Natural killer cell (primary cell): Measurements from ENCODE around the gene CLEC4A. TPM values are rescaled to one million over a fixed set of nuclear protein-coding genes. Genes with fewer than 3 reads are reported as not detected.
A peak's percentile ranks its signal among the peaks of the same experiment; 100 is the strongest.
"Not testable (repeated sequence)": the region's sequence is repeated elsewhere in the genome, so short reads cannot be mapped to it uniquely, and the experiment has no call there.

ENCODE experiments used
- ATAC-seq, 3 donors: fragments of 150-1000 bp in 2 of 3; fragments of 200-7000 bp in 1 of 3; cut with Tn5 transposase; 1 replicate in 1 of 3; 2 replicates in 2 of 3; pipeline ENCODE4 v1.10.0; 2021; ENCODE audit warnings: mild to moderate bottlenecking in 2 of 3, moderate library complexity in 2 of 3
- DNase-seq, 2 donors: peaks; one replicate each; pipeline versions ENCODE4 v3.0.0 to v3.0.0-alpha.2; 2013 to 2021; ENCODE audit warnings: mixed read lengths in 1 of 2
- H3K27ac ChIP-seq: one replicate; pipeline ENCODE4 v1.5.1; 2013; ENCODE audit warnings: mild to moderate bottlenecking, low read length
- H3K27me3 ChIP-seq: one replicate; pipeline ENCODE4 v1.6.1; 2013; ENCODE audit warnings: low read length; ENCODE audit not compliant: control insufficient read depth, insufficient read depth
- H3K36me3 ChIP-seq: one replicate; pipeline ENCODE4 v1.6.1; 2013; ENCODE audit warnings: low read length; ENCODE audit not compliant: control insufficient read depth, insufficient read depth
- H3K4me1 ChIP-seq: one replicate; pipeline ENCODE4 v1.6.1; 2013; ENCODE audit warnings: low read length; ENCODE audit not compliant: control insufficient read depth, insufficient read depth
- H3K4me3 ChIP-seq: one replicate; pipeline ENCODE4 v1.5.1; 2013; ENCODE audit warnings: low read length
- H3K9me3 ChIP-seq: one replicate; pipeline ENCODE4 v1.6.1; 2013; ENCODE audit warnings: low read length; ENCODE audit not compliant: control insufficient read depth, insufficient read depth
- H3K27ac Mint-ChIP-seq, 2 donors: one replicate each; pipeline ENCODE4 v1.8.0; 2022; ENCODE audit warnings: mild to moderate bottlenecking in 2 of 2, mixed read lengths in 2 of 2, moderate library complexity in 1 of 2
- H3K27me3 Mint-ChIP-seq, 2 donors: one replicate each; pipeline ENCODE4 v1.8.0; 2022; ENCODE audit warnings: low read depth in 2 of 2, mixed read lengths in 2 of 2
- H3K36me3 Mint-ChIP-seq: one replicate; pipeline ENCODE4 v1.8.0; 2022; ENCODE audit warnings: mixed read lengths
- H3K4me1 Mint-ChIP-seq, 2 donors: one replicate each; pipeline ENCODE4 v1.8.0; 2022; ENCODE audit warnings: mixed read lengths in 2 of 2
- H3K4me3 Mint-ChIP-seq: one replicate; pipeline ENCODE4 v1.8.0; 2022; ENCODE audit warnings: mild to moderate bottlenecking, moderate library complexity, mixed read lengths
- H3K9me3 Mint-ChIP-seq, 2 donors: one replicate each; pipeline ENCODE4 v1.8.0; 2022; ENCODE audit warnings: mixed read lengths in 2 of 2
- WGBS: methylation state at CpG from one replicate; pipeline ENCODE4 v1.1.7; 2013; ENCODE audit warnings: missing lambda C conversion rate; ENCODE audit not compliant: insufficient coverage; 5-methylcytosine and 5-hydroxymethylcytosine counted together
- intact Hi-C: fragments of 100-400 bp; cut with micrococcal nuclease; formaldehyde crosslinking; loops from one replicate; pipeline ENCODE4 v1.14.2; 2022
- total RNA-seq, 4 donors: library from RNA; stranded (reverse); fragments of 120-200 nt in 1 of 4; gene quantifications; one replicate each; pipeline versions ENCODE4 v1.2.3 to v1.2.4, GENCODE V29; 2013 to 2022
- TF ChIP-seq, protein P1 (sequence below): fragments of 200-600 bp; IDR thresholded peaks from one replicate; pipeline ENCODE4 v1.8.0; 2022; ENCODE audit warnings: antibody characterized with exemption

Gene CLEC4A
- total RNA-seq, 3 donors from 2014 or later (not counting 1 experiment from before 2014, with no cell fraction given) = 1.6 to 6.9 (median 1.7) TPM

DNA sequence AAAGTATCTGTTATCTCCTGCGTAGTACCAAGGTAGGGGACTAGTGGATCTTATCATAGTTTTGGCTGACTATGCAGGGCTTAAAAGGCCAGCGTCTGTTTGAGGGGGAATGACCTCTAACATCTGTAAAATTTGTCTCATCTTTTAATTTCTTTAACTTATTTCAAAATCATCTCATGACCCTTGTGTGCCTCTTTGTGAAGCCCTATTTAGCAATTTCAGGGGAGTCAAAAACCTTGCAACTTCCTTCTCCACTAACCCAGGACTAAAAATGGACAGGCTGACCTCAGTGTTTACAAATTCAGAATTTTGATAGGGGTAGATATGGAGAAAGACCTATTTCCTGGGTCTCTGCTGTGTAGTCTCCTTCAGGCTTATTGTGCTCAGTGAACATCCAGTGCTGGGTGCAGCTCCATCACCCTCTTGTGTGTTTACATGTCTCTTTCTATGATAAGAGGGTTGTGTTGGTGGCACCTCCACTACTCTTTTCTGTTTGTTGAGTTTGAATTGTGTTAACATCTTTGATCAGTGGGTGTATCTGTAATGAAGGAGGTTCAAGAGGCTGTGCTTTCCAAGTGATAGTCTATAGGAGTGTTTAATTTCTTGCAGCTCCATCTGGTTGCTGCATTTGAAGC is 27.0 kb upstream of the CLEC4A start:
- no peaks in the 10 kb centered on the region for H3K9me3 Mint-ChIP-seq
- peaks cover 3 to 5% of the 10 kb centered on the region in 2 donors for H3K4me1 Mint-ChIP-seq
- Histone ChIP-seq H3K4me3 (no peak overlapping the region), H3K27ac (no peak overlapping the region), H3K9me3 (no peaks in the 10 kb centered on the region), H3K36me3 (peaks cover 65% of the 10 kb centered on the region), H3K27me3 (no peaks in the 10 kb centered on the region), H3K4me1 (no peaks in the 10 kb centered on the region)
- no peak overlapping the region for H3K27ac Mint-ChIP-seq
- no peak for DNase-seq
- intact Hi-C loops = no loop called here
- H3K36me3 Mint-ChIP-seq = peaks cover 42% of the 10 kb centered on the region
- ATAC-seq = no peak
- no peak overlapping the region for H3K4me3 Mint-ChIP-seq
- WGBS = 88% methylated on average over 1 of the region's 2 CpGs
- H3K27me3 Mint-ChIP-seq = no peaks in the 10 kb centered on the region
- TF ChIP-seq, protein P1, sequence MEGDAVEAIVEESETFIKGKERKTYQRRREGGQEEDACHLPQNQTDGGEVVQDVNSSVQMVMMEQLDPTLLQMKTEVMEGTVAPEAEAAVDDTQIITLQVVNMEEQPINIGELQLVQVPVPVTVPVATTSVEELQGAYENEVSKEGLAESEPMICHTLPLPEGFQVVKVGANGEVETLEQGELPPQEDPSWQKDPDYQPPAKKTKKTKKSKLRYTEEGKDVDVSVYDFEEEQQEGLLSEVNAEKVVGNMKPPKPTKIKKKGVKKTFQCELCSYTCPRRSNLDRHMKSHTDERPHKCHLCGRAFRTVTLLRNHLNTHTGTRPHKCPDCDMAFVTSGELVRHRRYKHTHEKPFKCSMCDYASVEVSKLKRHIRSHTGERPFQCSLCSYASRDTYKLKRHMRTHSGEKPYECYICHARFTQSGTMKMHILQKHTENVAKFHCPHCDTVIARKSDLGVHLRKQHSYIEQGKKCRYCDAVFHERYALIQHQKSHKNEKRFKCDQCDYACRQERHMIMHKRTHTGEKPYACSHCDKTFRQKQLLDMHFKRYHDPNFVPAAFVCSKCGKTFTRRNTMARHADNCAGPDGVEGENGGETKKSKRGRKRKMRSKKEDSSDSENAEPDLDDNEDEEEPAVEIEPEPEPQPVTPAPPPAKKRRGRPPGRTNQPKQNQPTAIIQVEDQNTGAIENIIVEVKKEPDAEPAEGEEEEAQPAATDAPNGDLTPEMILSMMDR = no peak

DNA sequence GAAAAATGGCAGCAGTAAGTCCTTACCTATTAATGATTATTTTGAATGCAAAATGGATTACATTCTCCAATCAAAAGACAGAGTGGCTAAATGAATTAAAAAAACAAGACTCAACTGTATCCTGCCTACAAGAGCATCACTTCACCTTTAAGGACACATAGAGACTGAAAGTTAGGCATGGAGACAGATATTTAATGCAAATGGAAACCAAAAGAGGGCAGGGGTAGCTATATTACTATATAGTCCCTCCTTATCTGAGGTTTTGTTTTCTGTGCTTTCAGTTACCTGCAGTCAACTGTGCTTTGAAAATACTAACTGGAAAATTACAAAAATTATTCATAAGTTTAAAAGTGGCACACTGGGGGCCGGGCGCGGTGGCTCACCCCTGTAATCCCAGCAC is 24.2 kb upstream of the CLEC4A start:
- ATAC-seq (no peak), DNase-seq (no peak)
- H3K27ac ChIP-seq = no peak overlapping the region
- Mint-ChIP-seq H3K4me3 (no peak overlapping the region), H3K27ac (no peak overlapping the region), H3K4me1 (peaks cover 3 to 5% of the 10 kb centered on the region in 2 donors), H3K27me3 (no peaks in the 10 kb centered on the region), H3K36me3 (peaks cover 23% of the 10 kb centered on the region), H3K9me3 (no peaks in the 10 kb centered on the region)
- intact Hi-C loops = no loop called here
- TF ChIP-seq, protein P1 = no peak
- H3K4me3 ChIP-seq = no peak overlapping the region
- H3K36me3 ChIP-seq = peaks cover 38% of the 10 kb centered on the region
- H3K27me3 ChIP-seq = no peaks in the 10 kb centered on the region
- no peaks in the 10 kb centered on the region for H3K9me3 ChIP-seq
- WGBS = 96% methylated on average over 3 of the region's 3 CpGs
- H3K4me1 ChIP-seq = no peaks in the 10 kb centered on the region

DNA sequence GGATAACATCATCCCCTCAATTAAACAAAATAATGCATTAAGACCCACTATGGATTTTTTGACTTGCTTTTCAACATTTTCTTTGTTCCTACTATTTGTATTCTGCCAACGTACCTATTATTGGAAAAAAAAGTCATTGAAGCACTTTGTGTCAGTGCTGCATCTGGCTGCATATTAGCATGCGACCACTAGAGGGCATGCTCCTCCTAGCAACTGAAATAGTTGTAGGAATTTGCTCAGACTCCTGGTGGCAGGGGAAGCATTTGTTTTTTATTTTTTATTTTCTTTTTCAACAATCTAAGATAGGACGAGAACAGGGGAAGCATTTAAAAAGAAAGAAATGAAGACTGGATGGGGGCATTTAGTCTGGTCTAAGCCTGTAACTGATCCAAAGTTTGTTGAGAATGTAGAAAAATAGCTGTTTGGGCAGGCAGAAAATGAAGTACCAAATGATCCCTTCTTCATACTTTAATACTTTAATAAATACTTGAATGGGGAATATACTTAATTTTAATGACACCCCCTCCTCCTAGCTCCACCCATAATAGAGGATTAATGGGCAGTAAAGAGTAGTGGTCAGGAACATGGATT is 14.5 kb upstream of the CLEC4A start:
- Mint-ChIP-seq H3K4me1 (peaks cover 6% of the 10 kb centered on the region in 2 donors), H3K27ac (no peak overlapping the region), H3K9me3 (no peaks in the 10 kb centered on the region), H3K27me3 (no peaks in the 10 kb centered on the region), H3K4me3 (no peak overlapping the region), H3K36me3 (peaks cover 8% of the 10 kb centered on the region)
- Histone ChIP-seq H3K9me3 (no peaks in the 10 kb centered on the region), H3K36me3 (no peaks in the 10 kb centered on the region), H3K4me3 (no peak overlapping the region), H3K4me1 (no peaks in the 10 kb centered on the region), H3K27ac (no peak overlapping the region), H3K27me3 (no peaks in the 10 kb centered on the region)
- TF ChIP-seq, protein P1 = peak; percentile 99
- WGBS = 0% methylated on average over 3 of the region's 3 CpGs
- intact Hi-C loops = loop anchor here (2.0 to 10.0 kb wide), 2 partner anchors 128 to 286 kb away; no protein-coding TSS in a partner anchor
- peak; percentile 61 to 88 for DNase-seq
- ATAC-seq = peak; percentile 89 to 97 (median 91)

DNA sequence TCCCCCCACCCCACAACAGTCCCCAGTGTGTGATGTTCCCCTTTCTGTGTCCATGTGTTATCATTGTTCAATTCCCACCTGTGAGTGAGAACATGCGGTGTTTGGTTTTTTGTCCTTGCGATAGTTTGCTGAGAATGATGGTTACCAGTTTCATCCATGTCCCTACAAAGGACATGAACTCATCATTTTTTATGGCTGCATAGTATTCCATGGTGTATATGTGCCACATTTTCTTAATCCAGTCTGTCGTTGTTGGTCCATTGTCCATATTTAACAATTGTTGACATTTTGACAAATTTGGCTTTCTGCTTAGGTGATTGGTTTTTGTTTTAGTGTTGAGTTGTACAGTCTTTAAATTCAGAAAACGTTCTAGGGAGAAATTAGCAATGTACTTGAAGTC is 10.3 kb upstream of the CLEC4A start:
- H3K36me3 ChIP-seq, H3K9me3 Mint-ChIP-seq, H3K27me3 Mint-ChIP-seq, H3K4me1 ChIP-seq, H3K27ac ChIP-seq, H3K4me3 Mint-ChIP-seq, H3K36me3 Mint-ChIP-seq, intact Hi-C loops, H3K27me3 ChIP-seq, H3K4me1 Mint-ChIP-seq, DNase-seq, ATAC-seq, H3K27ac Mint-ChIP-seq, H3K9me3 ChIP-seq, H3K4me3 ChIP-seq: not testable (repeated sequence)
- WGBS = 100% methylated on average over 1 of the region's 4 CpGs
